GM12892 (cell line): Measurements from ENCODE around the gene SPIN4.

Source experiments
- POLR2A ChIP-seq: IDR thresholded peaks from 2 replicates; pipeline ENCODE4 v1.6.1; 2011; ENCODE audit warnings: low read depth, low read length, control low read depth
- POLR2AphosphoS5 ChIP-seq: IDR thresholded peaks from 2 replicates; pipeline ENCODE4 v1.6.1; 2011; ENCODE audit warnings: low read depth, low read length, control low read depth
- TAF1 ChIP-seq: IDR thresholded peaks from 2 replicates; pipeline ENCODE4 v1.6.1; 2011; ENCODE audit warnings: low read depth, mild to moderate bottlenecking, control low read depth, low read length, borderline replicate concordance

GRCh38 chrX:63299596-63299995 is 51.5 kb downstream of the SPIN4 start:
- TF ChIP-seq POLR2A: no peak
- TF ChIP-seq POLR2AphosphoS5: no peak
- TF ChIP-seq TAF1: no peak
